Measurements from ENCODE around the gene STXBP1. TPM values are rescaled to one million over a fixed set of nuclear protein-coding genes. Genes with fewer than 3 reads are reported as not detected.

Gene STXBP1
- total and polyA plus RNA-seq, 2 of the 13 experiments (the other 11 are each of a cell fraction or from before 2014, with no cell fraction given) = 2.9 TPM

- TF ChIP-seq PBX2 (CRISPR knock-in tag; IDR thresholded peaks at IDR 0.05) (no peak), ATF7-NPFF (CRISPR knock-in tag; IDR thresholded peaks at IDR 0.05; ENCODE audit: low read depth) (no peak), GLI4 (CRISPR knock-in tag; IDR thresholded peaks at IDR 0.05; ENCODE audit: borderline replicate concordance) (no peak), REXO4 (CRISPR knock-in tag; IDR thresholded peaks at IDR 0.05; ENCODE audit: borderline replicate concordance) (no peak), ZNF577 (CRISPR knock-in tag; IDR thresholded peaks at IDR 0.05; ENCODE audit: borderline replicate concordance, low read depth) (no peak), ZNF75D (CRISPR knock-in tag; IDR thresholded peaks at IDR 0.05; ENCODE audit: borderline replicate concordance) (no peak), ZNF629 (CRISPR knock-in tag; conservative IDR thresholded peaks at IDR 0.05) (no peak), ZBTB8A (CRISPR knock-in tag; IDR thresholded peaks at IDR 0.05; ENCODE audit: borderline replicate concordance, low read depth) (no peak), E2F5 (CRISPR knock-in tag; conservative IDR thresholded peaks at IDR 0.05) (peak; percentile 46; the same call in 1 of the 2 replicates), FOXJ3 (CRISPR knock-in tag; IDR thresholded peaks at IDR 0.05; ENCODE audit: borderline replicate concordance) (no peak), BRCA1 (CRISPR knock-in tag; IDR thresholded peaks at IDR 0.05) (no peak), ZNF496 (CRISPR knock-in tag; IDR thresholded peaks at IDR 0.05; ENCODE audit: insufficient replicate concordance) (no peak), ZNF230 (CRISPR knock-in tag; IDR thresholded peaks at IDR 0.05) (no peak), SP2 (CRISPR knock-in tag; IDR thresholded peaks at IDR 0.05) (no peak), REL (CRISPR knock-in tag; conservative IDR thresholded peaks at IDR 0.05) (no peak), LBX2 (CRISPR knock-in tag; IDR thresholded peaks at IDR 0.05; ENCODE audit: borderline replicate concordance) (no peak), CENPT (CRISPR knock-in tag; IDR thresholded peaks at IDR 0.05; ENCODE audit: low read depth) (0 out of 2 replicates have a peak, but pooled peaks have one; percentile 60), MAX (IDR thresholded peaks at IDR 0.05) (peak; percentile 96), CTCF (CRISPR knock-in tag; IDR thresholded peaks at IDR 0.05) (0 out of 2 replicates have a peak, but pooled peaks have one; percentile 5), ARHGAP35 (CRISPR knock-in tag; IDR thresholded peaks at IDR 0.05; ENCODE audit: borderline replicate concordance) (0 out of 2 replicates have a peak, but pooled peaks have one; percentile 32), SNAPC5 (CRISPR knock-in tag; IDR thresholded peaks at IDR 0.05; ENCODE audit: borderline replicate concordance) (0 out of 2 replicates have a peak, but pooled peaks have one; percentile 45), MEF2D (CRISPR knock-in tag; IDR thresholded peaks at IDR 0.05) (no peak; the same call in 1 of the 2 replicates)
Measured at GRCh38 chr9:127608104-127608966, 3.7 kb upstream of the STXBP1 start (continued).

Data from HepG2 (cell line).